Thoracic aorta (tissue), 2 donors: Measurements from ENCODE around the gene SYT9. TPM values are rescaled to one million over a fixed set of nuclear protein-coding genes. Genes with fewer than 3 reads are reported as not detected.

Experiments
- ATAC-seq: fragments of 150-250 bp; one replicate; pipeline ENCODE4 v1.8.0; 2017; ENCODE audit warnings: low read depth; ENCODE audit not compliant: insufficient number of reproducible peaks, low FRiP score
- DNase-seq: peaks from one replicate; pipeline ENCODE4 v3.0.0-alpha.2; 2020; ENCODE audit warnings: low spot score
- H3K27ac ChIP-seq, 2 donors: fragments of 200-600 bp; sonication (generic); 1 replicate in 1 of 2; 2 replicates in 1 of 2; pipeline ENCODE4 v1.5.1; 2016; ENCODE audit warnings: mild to moderate bottlenecking in 2 of 2, moderate library complexity in 2 of 2
- H3K27me3 ChIP-seq: fragments of 200-600 bp; sonication (generic); replicated peaks from 2 replicates; pipeline ENCODE4 v1.6.0; 2016; ENCODE audit warnings: mild to moderate bottlenecking; ENCODE audit not compliant: insufficient read depth
- H3K36me3 ChIP-seq: fragments of 200-600 bp; sonication (generic); one replicate; pipeline ENCODE4 v1.5.1; 2016
- H3K4me1 ChIP-seq, 2 donors: fragments of 200-600 bp; sonication (generic); 1 replicate in 1 of 2; 2 replicates in 1 of 2; pipeline versions ENCODE4 v1.5.1 to v1.6.0; 2016; ENCODE audit warnings: low read depth in 2 of 2, mild to moderate bottlenecking in 1 of 2; ENCODE audit not compliant: control insufficient read depth in 1 of 2
- H3K4me3 ChIP-seq: fragments of 200-600 bp; sonication (generic); 2 replicates; pipeline ENCODE4 v1.5.1; 2016; ENCODE audit warnings: mild to moderate bottlenecking
- H3K9me3 ChIP-seq: fragments of 200-600 bp; sonication (generic); 2 replicates; pipeline ENCODE4 v1.5.1; 2016
- total RNA-seq, 2 donors: library from RNA; depleted of rRNA; stranded (reverse); fragments of >200 nt; gene quantifications; one replicate each; pipeline versions ENCODE4 v1.1.0 to v1.2.3, GENCODE V29; 2016
- TF ChIP-seq, protein P1 (sequence below): fragments of 200-600 bp; sonication (generic); IDR thresholded peaks from one replicate; pipeline ENCODE4 v1.5.1; 2019; ENCODE audit warnings: antibody characterized with exemption

Gene SYT9
- total RNA-seq, 2 donors from 2014 or later, result not detected

DNA sequence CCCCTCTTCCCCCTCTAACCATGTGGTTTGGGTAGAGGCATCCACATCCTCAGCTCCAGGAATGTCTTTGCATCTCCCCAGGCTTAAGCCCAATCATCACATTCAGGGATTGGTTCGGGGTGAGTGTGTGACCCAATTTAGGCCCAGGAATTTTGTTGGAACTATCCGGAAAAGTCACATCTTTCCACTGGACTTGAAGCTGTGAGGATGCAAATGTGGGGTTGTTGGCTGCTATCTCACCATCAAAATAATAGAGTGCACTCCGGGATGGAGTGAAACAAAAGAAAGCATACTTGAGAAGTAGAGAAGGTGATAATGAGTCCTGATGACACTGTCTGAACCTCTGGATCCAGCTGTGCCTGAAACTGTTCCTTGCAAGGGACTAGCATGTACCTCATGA lies 199.8 kb downstream of the SYT9 start:
- H3K36me3 ChIP-seq, result no peaks in the 10 kb centered on the region
- ATAC-seq (no peak), DNase-seq (no peak)
- no peaks in the 10 kb centered on the region for H3K4me1 ChIP-seq
- no peaks in the 10 kb centered on the region for H3K27me3 ChIP-seq
- TF ChIP-seq, protein P1, sequence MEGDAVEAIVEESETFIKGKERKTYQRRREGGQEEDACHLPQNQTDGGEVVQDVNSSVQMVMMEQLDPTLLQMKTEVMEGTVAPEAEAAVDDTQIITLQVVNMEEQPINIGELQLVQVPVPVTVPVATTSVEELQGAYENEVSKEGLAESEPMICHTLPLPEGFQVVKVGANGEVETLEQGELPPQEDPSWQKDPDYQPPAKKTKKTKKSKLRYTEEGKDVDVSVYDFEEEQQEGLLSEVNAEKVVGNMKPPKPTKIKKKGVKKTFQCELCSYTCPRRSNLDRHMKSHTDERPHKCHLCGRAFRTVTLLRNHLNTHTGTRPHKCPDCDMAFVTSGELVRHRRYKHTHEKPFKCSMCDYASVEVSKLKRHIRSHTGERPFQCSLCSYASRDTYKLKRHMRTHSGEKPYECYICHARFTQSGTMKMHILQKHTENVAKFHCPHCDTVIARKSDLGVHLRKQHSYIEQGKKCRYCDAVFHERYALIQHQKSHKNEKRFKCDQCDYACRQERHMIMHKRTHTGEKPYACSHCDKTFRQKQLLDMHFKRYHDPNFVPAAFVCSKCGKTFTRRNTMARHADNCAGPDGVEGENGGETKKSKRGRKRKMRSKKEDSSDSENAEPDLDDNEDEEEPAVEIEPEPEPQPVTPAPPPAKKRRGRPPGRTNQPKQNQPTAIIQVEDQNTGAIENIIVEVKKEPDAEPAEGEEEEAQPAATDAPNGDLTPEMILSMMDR, result no peak
- no peaks in the 10 kb centered on the region for H3K9me3 ChIP-seq
- no peak overlapping the region for H3K4me3 ChIP-seq
- H3K27ac ChIP-seq, result no peak overlapping the region

DNA sequence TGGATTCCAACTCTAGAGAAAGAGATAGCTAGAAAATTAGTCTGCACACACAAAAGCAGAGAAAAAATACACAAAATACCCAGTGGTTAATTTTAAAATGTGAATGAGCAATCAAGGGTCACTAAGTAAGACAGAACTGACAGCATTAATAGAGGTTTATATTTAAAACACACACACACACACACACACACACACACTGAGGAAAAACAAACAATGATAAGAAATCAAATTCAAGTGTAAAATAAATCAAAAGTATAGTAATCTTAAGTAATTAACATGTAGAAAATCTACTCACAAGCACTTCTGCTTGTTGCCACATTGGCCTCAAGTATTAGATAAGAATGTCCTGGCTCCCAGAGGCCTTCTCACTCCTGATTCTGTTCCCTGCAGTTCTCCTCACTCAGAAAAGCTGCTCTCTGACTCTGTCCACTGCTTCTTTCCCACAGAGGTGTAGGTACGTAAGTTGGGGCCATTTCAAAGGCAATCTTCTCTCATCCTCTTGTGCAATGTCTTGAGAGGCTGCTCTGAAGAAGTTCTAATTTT lies 200.3 kb downstream of the SYT9 start:
- Histone ChIP-seq H3K4me1 (no peaks in the 10 kb centered on the region), H3K36me3 (no peaks in the 10 kb centered on the region), H3K4me3 (no peak overlapping the region), H3K9me3 (no peaks in the 10 kb centered on the region), H3K27me3 (no peaks in the 10 kb centered on the region), H3K27ac (no peak overlapping the region)
- TF ChIP-seq, protein P1, result no peak
- DNase-seq (no peak), ATAC-seq (no peak)

DNA sequence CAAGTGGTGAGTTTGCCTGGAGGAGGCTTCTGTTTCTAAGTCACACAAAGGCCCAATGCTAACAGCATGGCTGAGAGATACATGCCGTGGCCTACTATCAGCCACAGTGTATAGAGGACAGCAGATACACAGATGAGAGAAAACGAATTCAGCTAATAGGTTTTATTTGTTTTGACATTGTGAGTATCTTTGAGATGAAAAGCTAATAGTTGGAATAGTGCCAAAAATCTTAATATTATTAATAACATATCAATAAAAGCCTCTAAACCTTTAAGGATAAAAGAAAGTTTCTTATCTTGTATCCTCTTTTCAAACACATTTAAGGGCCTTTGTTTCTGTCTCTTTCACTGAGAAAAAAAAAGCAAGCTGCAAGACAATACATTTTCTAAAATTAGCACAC lies 203.2 kb downstream of the SYT9 start:
- Histone ChIP-seq H3K27me3 (no peaks in the 10 kb centered on the region), H3K27ac (no peak overlapping the region), H3K4me1 (no peaks in the 10 kb centered on the region), H3K36me3 (no peaks in the 10 kb centered on the region), H3K9me3 (no peaks in the 10 kb centered on the region), H3K4me3 (no peak overlapping the region)
- TF ChIP-seq, protein P1, result no peak
- ATAC-seq, result no peak
- DNase-seq, result no peak

DNA sequence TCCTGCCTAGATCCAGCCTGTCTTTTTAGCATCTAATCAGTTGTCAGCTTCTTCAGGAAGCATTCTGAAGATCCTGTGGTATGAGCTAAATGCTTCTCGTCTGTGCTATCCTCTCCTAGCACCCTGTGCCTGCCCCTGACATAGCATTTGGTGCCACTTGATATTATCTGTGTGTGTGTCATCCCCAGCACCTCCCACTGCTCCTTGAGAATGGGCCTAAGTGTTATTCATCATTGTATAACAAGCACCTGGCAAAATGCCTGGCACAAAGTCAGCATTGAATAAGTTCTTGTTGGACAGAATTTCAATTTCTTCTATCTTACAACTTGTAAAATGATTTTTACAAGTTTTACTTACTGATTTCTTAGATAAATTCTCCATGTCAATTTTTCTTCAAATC lies 205.5 kb downstream of the SYT9 start:
- TF ChIP-seq, protein P1, result no peak
- Histone ChIP-seq H3K27ac (no peak overlapping the region), H3K4me1 (no peaks in the 10 kb centered on the region), H3K4me3 (no peak overlapping the region), H3K27me3 (no peaks in the 10 kb centered on the region), H3K36me3 (no peaks in the 10 kb centered on the region), H3K9me3 (no peaks in the 10 kb centered on the region)
- no peak for DNase-seq
- ATAC-seq, result no peak

DNA sequence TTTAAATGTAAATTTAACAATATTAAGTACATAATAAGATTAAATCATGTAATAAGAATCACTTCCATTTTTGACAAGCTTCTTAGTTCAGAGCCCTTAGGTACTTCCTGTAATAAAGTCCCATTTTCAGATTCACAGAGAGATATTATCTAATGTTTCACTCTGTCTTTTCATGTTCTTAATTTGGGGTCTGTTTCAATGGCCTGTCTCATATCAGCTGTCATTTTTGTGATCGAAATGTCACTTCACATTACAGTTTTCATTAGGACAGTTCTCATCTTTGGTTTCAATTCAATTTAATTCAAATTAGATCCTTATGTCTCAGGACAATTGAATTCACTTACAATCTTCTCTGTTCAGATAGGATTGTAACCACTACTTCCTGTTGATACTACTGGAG lies 211.0 kb downstream of the SYT9 start:
- no peaks in the 10 kb centered on the region for H3K36me3 ChIP-seq
- H3K4me1 ChIP-seq, result no peaks in the 10 kb centered on the region
- TF ChIP-seq, protein P1, result no peak
- no peak for ATAC-seq
- no peaks in the 10 kb centered on the region for H3K27me3 ChIP-seq
- H3K9me3 ChIP-seq, result no peaks in the 10 kb centered on the region
- no peak overlapping the region for H3K4me3 ChIP-seq
- DNase-seq, result no peak
- no peak overlapping the region for H3K27ac ChIP-seq
